ENCODE data around the gene HLA-G. TPM values are rescaled to one million over a fixed set of nuclear protein-coding genes. Genes with fewer than 3 reads are reported as not detected.

HLA-G gene
- total RNA-seq, 1 donor from 2014 or later = 0.46 TPM

- TF ChIP-seq CTCF (conservative IDR thresholded peaks at IDR 0.05; ENCODE audit: low read depth, low read length) = no peak
- DNase-seq (ENCODE audit: low read depth) = no peak
Observed at GRCh38 chr6:29809249-29809648, 18.4 kb upstream of the HLA-G start.

DNA sequence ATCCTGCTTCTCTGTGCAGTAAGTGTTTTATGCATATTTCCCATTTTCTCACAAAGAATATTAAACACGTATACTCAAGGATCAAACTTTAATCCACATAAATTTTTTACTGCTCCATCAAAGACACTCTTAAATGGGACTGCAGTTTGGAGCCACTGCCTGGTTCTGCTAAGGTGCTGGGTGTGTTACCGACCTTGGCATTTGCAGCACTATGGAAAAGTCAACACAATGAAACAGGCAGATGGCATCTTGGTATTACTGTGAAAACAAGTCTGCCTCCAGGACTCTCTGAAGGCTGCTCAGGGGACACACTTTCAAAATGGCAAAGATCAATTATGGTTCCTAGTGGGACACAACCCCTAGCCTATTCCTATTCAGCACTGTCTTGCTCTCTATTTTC, 17.3 kb upstream of the HLA-G start:
- DNase-seq (ENCODE audit: low read depth) = no peak
- TF ChIP-seq CTCF (conservative IDR thresholded peaks at IDR 0.05; ENCODE audit: low read depth, low read length) = no peak
- no peak overlapping the region for H3K4me3 ChIP-seq (ENCODE audit: low read depth, low read length)

More at GRCh38 chr6:29809249-29809648, 18.4 kb upstream of the HLA-G start:
- no peak overlapping the region for H3K4me3 ChIP-seq (ENCODE audit: low read depth, low read length)

DNA sequence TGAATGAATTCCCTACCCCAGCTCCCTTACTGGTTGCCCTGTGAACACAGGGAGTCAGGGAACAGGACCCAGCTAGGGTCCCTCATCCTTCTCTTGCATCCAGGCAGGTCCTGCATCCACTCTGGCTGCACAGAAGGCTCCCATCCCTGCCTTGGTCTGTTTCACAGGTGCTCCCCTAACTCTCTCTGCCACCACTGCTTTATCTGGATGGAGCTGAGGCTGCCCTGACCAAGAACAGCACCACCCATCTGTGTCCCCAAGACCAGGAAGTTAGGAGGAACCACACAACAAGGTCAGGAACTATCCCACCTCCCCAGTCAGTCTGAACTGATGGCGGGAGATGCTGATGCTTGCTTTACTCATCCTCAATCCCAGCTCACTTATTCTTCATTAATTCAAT, 16.2 kb upstream of the HLA-G start:
- TF ChIP-seq CTCF (conservative IDR thresholded peaks at IDR 0.05; ENCODE audit: low read depth, low read length) = no peak
- DNase-seq (ENCODE audit: low read depth) = no peak
- no peak overlapping the region for H3K4me3 ChIP-seq (ENCODE audit: low read depth, low read length)

DNA sequence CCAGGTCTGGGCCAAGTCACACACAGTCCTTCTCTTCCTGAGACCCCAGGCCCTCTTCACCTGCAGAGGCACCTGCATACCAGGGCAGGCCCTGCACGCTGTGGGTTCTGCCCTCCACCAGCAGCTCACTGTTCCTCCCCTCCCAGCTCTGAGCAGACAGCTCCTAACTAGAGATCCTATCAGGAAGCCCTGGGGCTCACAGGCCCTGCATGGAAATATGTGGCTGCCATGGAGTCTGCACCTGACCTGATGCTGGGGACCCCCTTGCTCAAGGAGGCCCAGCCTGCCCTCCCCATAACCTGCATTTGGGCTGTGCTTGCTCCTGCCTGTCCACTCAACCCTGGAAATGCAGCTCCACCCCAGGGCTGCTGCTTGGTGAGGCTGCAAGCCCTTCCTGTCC, 14.6 kb upstream of the HLA-G start:
- TF ChIP-seq CTCF (conservative IDR thresholded peaks at IDR 0.05; ENCODE audit: low read depth, low read length) = no peak
- no peak for DNase-seq (ENCODE audit: low read depth)
- no peak overlapping the region for H3K4me3 ChIP-seq (ENCODE audit: low read depth, low read length)

DNA sequence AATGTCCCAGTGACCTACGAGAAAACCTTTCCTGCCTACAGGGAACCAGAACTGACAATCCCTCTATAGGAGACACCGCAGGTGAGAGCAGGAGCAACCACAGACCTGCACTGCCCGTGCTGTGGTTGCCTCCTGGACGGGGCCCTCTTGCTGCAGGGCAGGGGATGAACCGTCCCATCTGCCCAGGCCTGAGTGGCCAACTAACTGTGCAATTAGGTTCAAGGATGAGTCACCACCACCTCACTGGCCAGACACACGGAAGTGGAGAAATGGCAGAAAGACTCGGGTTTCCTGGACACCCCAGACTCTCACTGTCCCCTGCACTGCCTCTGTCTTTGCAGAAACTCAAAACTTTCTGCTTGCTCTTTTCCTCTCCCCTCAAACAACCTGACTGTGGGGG, 13.8 kb upstream of the HLA-G start:
- no peak for DNase-seq (ENCODE audit: low read depth)
- H3K4me3 ChIP-seq (ENCODE audit: low read depth, low read length) = no peak overlapping the region
- TF ChIP-seq CTCF (conservative IDR thresholded peaks at IDR 0.05; ENCODE audit: low read depth, low read length) = peak; percentile 17

DNA sequence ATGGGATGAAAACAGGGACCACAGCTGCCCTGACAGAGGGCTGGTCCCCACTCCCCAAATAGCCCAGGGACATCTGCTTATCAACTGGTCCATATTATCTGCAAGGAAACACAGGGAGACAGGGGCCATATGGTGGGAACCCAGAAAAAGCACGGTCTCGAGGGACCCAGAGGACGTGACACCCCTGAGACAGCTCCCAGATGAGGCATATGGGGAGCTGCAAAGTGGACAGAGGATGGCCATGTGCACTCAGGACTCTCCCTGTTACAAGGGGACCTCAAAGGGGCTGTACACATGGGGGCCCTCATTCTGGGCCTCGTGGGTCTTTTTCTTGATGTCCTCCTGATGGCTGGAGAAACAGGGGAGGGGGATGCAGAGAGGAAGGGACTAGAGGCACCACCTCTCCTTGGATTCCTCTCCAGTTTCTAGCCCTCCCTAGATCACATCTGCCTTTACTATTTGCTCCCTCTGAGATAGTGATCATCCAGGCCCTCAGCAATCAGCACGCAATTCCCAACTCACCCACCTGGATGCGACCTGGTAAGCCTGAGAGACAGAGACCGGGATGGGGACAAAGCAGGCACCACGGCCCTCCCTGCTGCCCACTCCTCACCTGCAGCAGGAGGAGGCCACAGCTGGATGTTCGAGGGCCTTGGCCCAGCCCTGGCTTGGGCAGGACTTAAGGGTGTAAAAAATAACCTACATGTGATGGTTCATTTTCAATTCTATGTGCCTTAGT, 13.1 kb upstream of the HLA-G start:
- TF ChIP-seq CTCF (conservative IDR thresholded peaks at IDR 0.05; ENCODE audit: low read depth, low read length) = no peak
- no peak overlapping the region for H3K4me3 ChIP-seq (ENCODE audit: low read depth, low read length)
- no peak for DNase-seq (ENCODE audit: low read depth)

GRCh38 chr6:29815118-29815750, 12.4 kb upstream of the HLA-G start:
- H3K4me3 ChIP-seq (ENCODE audit: low read depth, low read length) = no peak overlapping the region
- TF ChIP-seq CTCF (conservative IDR thresholded peaks at IDR 0.05; ENCODE audit: low read depth, low read length) = no peak
- no peak for DNase-seq (ENCODE audit: low read depth)
